ENCODE data around the gene POFUT2.

The POFUT2 gene

DNA sequence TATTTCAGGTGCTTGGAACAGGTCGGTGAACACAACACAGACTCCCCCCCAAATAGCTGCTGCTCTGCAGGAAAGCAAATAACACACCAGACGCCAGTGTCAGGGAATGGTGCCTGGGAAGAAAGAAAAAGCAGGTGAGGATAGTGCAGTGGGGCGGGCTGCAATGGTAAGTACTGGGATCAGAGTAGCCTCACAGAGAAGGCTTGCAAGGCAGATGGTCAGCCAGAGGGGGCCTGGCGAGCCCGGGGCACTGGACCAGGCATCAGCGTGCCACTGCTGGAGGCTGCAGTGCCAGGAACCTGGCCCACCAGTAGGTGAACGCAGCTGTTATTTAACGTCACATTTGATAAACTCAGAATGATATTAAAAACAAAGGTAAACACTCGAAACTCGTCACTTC lies 60.0 kb downstream of the POFUT2 start:
- Histone ChIP-seq H3K27ac (replicated peaks) (no peak overlapping the region), H3K4me3 (replicated peaks; ENCODE audit: insufficient read depth, low read length) (no peak overlapping the region), H3K27me3 (ENCODE audit: insufficient read depth, poor library complexity, severe bottlenecking) (peaks cover 1% of the 10 kb centered on the region)
- no peak for TF ChIP-seq SPI1 (IDR thresholded peaks at IDR 0.05; ENCODE audit: borderline replicate concordance, low read depth)
- no peak for DNase-seq (ENCODE audit: low read depth in 1 of 2, low spot score in 1 of 2)

DNA sequence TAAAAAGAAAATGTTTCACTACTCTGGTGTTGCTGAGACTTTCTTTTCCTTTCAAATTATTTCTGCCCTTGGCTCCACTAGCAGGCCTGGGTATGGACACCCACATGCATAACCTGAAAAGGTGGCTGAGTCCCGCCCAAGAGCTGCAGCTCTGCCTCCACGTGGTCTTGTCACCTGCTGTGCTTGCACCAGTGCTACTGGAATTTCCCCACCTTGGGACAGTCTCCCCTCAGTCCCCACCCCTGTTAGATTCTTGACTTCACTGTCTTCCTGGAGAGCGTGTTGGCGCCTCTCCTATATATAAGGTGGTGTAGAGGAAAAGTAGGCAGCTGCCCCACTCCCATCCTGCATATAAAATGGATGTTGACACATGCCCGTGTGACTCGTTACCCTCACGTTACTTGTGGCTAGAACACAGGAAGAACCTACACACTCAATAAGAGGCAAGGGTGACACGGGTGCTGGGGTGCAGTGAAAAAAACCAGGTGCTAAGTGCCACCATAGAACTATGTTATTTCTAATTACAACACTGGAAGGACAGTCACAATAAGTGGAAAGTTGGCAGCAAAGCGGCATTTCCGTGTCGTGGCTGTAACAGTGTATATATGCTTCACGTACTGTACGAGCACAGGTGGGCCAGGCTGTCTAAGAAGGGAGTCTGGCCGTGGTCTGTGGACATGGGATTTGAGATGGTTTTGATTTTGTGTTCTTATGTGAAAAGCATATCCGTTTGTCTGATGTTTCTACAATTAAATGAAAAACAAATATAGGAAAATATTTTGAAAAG lies 61.0 kb downstream of the POFUT2 start:
- H3K27ac ChIP-seq (replicated peaks): no peak overlapping the region
- H3K4me3 ChIP-seq (replicated peaks; ENCODE audit: insufficient read depth, low read length): no peak overlapping the region
- TF ChIP-seq SPI1 (IDR thresholded peaks at IDR 0.05; ENCODE audit: borderline replicate concordance, low read depth) (no peak), GABPA (IDR thresholded peaks at IDR 0.05; ENCODE audit: low read depth) (no peak), POLR2AphosphoS5 (IDR thresholded peaks at IDR 0.05; ENCODE audit: low read depth) (no peak)
- TF ChIP-seq, protein P1, sequence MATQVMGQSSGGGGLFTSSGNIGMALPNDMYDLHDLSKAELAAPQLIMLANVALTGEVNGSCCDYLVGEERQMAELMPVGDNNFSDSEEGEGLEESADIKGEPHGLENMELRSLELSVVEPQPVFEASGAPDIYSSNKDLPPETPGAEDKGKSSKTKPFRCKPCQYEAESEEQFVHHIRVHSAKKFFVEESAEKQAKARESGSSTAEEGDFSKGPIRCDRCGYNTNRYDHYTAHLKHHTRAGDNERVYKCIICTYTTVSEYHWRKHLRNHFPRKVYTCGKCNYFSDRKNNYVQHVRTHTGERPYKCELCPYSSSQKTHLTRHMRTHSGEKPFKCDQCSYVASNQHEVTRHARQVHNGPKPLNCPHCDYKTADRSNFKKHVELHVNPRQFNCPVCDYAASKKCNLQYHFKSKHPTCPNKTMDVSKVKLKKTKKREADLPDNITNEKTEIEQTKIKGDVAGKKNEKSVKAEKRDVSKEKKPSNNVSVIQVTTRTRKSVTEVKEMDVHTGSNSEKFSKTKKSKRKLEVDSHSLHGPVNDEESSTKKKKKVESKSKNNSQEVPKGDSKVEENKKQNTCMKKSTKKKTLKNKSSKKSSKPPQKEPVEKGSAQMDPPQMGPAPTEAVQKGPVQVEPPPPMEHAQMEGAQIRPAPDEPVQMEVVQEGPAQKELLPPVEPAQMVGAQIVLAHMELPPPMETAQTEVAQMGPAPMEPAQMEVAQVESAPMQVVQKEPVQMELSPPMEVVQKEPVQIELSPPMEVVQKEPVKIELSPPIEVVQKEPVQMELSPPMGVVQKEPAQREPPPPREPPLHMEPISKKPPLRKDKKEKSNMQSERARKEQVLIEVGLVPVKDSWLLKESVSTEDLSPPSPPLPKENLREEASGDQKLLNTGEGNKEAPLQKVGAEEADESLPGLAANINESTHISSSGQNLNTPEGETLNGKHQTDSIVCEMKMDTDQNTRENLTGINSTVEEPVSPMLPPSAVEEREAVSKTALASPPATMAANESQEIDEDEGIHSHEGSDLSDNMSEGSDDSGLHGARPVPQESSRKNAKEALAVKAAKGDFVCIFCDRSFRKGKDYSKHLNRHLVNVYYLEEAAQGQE (IDR thresholded peaks at IDR 0.05; ENCODE audit: insufficient replicate concordance, low read depth): no peak
- TF ChIP-seq, protein P2, sequence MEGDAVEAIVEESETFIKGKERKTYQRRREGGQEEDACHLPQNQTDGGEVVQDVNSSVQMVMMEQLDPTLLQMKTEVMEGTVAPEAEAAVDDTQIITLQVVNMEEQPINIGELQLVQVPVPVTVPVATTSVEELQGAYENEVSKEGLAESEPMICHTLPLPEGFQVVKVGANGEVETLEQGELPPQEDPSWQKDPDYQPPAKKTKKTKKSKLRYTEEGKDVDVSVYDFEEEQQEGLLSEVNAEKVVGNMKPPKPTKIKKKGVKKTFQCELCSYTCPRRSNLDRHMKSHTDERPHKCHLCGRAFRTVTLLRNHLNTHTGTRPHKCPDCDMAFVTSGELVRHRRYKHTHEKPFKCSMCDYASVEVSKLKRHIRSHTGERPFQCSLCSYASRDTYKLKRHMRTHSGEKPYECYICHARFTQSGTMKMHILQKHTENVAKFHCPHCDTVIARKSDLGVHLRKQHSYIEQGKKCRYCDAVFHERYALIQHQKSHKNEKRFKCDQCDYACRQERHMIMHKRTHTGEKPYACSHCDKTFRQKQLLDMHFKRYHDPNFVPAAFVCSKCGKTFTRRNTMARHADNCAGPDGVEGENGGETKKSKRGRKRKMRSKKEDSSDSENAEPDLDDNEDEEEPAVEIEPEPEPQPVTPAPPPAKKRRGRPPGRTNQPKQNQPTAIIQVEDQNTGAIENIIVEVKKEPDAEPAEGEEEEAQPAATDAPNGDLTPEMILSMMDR (IDR thresholded peaks at IDR 0.05; ENCODE audit: insufficient read depth, low read length): no peak
- no peak for DNase-seq (ENCODE audit: low read depth in 1 of 2, low spot score in 1 of 2)
- H3K27me3 ChIP-seq (ENCODE audit: insufficient read depth, poor library complexity, severe bottlenecking): no peaks in the 10 kb centered on the region

DNA sequence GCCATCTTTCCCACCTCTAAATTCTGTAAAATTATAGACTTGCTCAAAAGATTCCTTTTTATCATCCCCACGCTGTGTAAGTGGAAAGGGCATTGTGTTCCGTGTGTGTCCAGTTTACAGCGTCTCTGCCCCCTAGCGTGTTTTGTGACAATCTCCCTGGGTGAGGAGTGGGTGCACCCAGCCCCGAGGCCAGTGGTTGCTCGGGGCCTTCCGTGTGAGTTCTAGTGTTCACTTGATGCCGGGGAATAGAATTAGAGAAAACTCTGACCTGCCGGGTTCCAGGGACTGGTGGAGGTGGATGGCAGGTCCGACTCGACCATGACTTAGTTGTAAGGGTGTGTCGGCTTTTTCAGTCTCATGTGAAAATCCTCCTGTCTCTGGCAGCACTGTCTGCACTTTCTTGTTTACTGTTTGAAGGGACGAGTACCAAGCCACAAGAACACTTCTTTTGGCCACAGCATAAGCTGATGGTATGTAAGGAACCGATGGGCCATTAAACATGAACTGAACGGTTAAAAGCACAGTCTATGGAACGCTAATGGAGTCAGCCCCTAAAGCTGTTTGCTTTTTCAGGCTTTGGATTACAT lies 61.9 kb downstream of the POFUT2 start:
- Histone ChIP-seq H3K27me3 (ENCODE audit: insufficient read depth, poor library complexity, severe bottlenecking) (no peaks in the 10 kb centered on the region), H3K4me3 (replicated peaks; ENCODE audit: insufficient read depth, low read length) (no peak overlapping the region), H3K27ac (replicated peaks) (no peak overlapping the region)
- no peak for DNase-seq (ENCODE audit: low read depth in 1 of 2, low spot score in 1 of 2)
- TF ChIP-seq, protein P1 (IDR thresholded peaks at IDR 0.05; ENCODE audit: insufficient replicate concordance, low read depth): no peak
- TF ChIP-seq POLR2AphosphoS5 (IDR thresholded peaks at IDR 0.05; ENCODE audit: low read depth) (no peak), GABPA (IDR thresholded peaks at IDR 0.05; ENCODE audit: low read depth) (no peak), SPI1 (IDR thresholded peaks at IDR 0.05; ENCODE audit: borderline replicate concordance, low read depth) (no peak)
- TF ChIP-seq, protein P2 (IDR thresholded peaks at IDR 0.05; ENCODE audit: insufficient read depth, low read length): no peak

DNA sequence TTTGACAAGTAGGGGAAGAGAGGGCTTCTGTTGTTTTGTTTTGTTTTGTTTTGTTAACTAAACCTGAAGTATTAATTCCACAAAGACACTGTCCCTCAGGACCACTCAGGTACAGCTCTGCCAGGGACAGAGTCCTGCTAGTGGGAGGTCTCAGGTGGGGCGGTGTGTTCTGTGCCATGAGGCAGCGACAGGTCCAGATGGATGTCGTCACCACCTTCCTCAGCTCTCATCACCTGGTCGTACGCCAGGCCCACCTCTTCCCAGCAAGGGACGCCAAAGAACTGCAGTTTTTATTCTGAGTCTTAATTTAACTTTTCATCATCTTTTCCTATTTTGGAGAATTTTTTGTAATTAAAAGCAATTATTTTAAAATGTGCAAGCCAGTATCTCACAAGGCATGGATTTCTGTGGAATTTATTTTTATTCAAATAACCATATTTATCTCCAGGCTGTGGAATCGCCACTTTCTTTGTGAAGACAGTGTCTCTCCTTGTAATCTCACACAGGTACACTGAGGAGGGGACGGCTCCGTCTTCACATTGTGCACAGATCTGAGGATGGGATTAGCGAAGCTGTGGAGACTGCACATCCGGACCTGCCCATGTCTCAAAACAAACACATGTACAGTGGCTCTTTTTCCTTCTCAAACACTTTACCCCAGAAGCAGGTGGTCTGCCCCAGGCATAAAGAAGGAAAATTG lies 62.5 kb downstream of the POFUT2 start:
- Histone ChIP-seq H3K27me3 (ENCODE audit: insufficient read depth, poor library complexity, severe bottlenecking) (no peaks in the 10 kb centered on the region), H3K4me3 (replicated peaks; ENCODE audit: insufficient read depth, low read length) (no peak overlapping the region), H3K27ac (replicated peaks) (no peak overlapping the region)
- TF ChIP-seq, protein P2 (IDR thresholded peaks at IDR 0.05; ENCODE audit: insufficient read depth, low read length): no peak
- TF ChIP-seq POLR2AphosphoS5 (IDR thresholded peaks at IDR 0.05; ENCODE audit: low read depth) (no peak), GABPA (IDR thresholded peaks at IDR 0.05; ENCODE audit: low read depth) (no peak), SPI1 (IDR thresholded peaks at IDR 0.05; ENCODE audit: borderline replicate concordance, low read depth) (no peak)
- TF ChIP-seq, protein P1 (IDR thresholded peaks at IDR 0.05; ENCODE audit: insufficient replicate concordance, low read depth): no peak
- no peak for DNase-seq (ENCODE audit: low read depth in 1 of 2, low spot score in 1 of 2)
